Neural cell (in vitro differentiated cells): ENCODE data around the gene ITGB5. TPM values are rescaled to one million over a fixed set of nuclear protein-coding genes. Genes with fewer than 3 reads are reported as not detected.

Experiments
- H2AFZ ChIP-seq: fragments of 200-600, 300-800 bp; sonication (generic), shearing (Covaris generic); 2 replicates; pipeline ENCODE4 v1.6.0; 2014; ENCODE audit warnings: low read depth, mild to moderate bottlenecking, antibody characterized with exemption, low read length, moderate library complexity
- H3F3A ChIP-seq: fragments of 200-600 bp; shearing (Covaris generic); 2 replicates; pipeline ENCODE4 v1.6.1; 2016; ENCODE audit warnings: mild to moderate bottlenecking, moderate library complexity, mixed read lengths, antibody characterized with exemption, low read length; ENCODE audit not compliant: insufficient read depth, poor library complexity, severe bottlenecking
- H3K27ac ChIP-seq: fragments of 200-600, 300-800 bp; sonication (generic), shearing (Covaris generic); 2 replicates; pipeline ENCODE4 v1.5.1; 2014; ENCODE audit warnings: mild to moderate bottlenecking, low read length, moderate library complexity
- H3K27me3 ChIP-seq: fragments of 300-800, 200-600 bp; sonication (generic), shearing (Covaris generic); 2 replicates; pipeline ENCODE4 v1.6.0; 2014; ENCODE audit warnings: mild to moderate bottlenecking, low read depth, low read length, moderate library complexity; ENCODE audit not compliant: insufficient read depth
- H3K36me3 ChIP-seq: fragments of 300-800, 200-600 bp; sonication (generic), shearing (Covaris generic); 2 replicates; pipeline ENCODE4 v1.5.1; 2014; ENCODE audit warnings: mild to moderate bottlenecking, antibody characterized with exemption, low read length, moderate library complexity; ENCODE audit not compliant: insufficient read depth
- H3K4me2 ChIP-seq: fragments of 300-800, 200-600 bp; sonication (generic), shearing (Covaris generic); 2 replicates; pipeline ENCODE4 v1.6.0; 2014; ENCODE audit warnings: mild to moderate bottlenecking, low read length
- H3K4me3 ChIP-seq: fragments of 300-800, 200-600 bp; sonication (generic), shearing (Covaris generic); 2 replicates; pipeline ENCODE4 v1.5.1; 2014; ENCODE audit warnings: mild to moderate bottlenecking, low read length, moderate library complexity
- H3K79me2 ChIP-seq: fragments of 200-600 bp; shearing (Covaris generic); replicated peaks from 2 replicates; pipeline ENCODE4 v1.6.0; 2014; ENCODE audit warnings: mild to moderate bottlenecking, low read length, moderate library complexity; ENCODE audit not compliant: insufficient read depth
- H3K9ac ChIP-seq: fragments of 300-800, 200-600 bp; sonication (generic), shearing (Covaris generic); 2 replicates; pipeline ENCODE4 v1.6.1; 2016; ENCODE audit warnings: mild to moderate bottlenecking, low read length, mixed read lengths
- H3K9me2 ChIP-seq: fragments of 200-600 bp; shearing (Covaris generic); 2 replicates; pipeline ENCODE4 v1.6.1; 2016; ENCODE audit warnings: mild to moderate bottlenecking, low read length, mixed read lengths; ENCODE audit not compliant: insufficient read depth
- H3K9me3 ChIP-seq: fragments of 200-600, 300-800 bp; sonication (generic), shearing (Covaris generic); 2 replicates; pipeline ENCODE4 v1.6.1; 2016; ENCODE audit warnings: mild to moderate bottlenecking, mixed run types, low read length, moderate library complexity, mixed read lengths
- H4K20me1 ChIP-seq: fragments of 200-600 bp; shearing (Covaris generic); 2 replicates; pipeline ENCODE4 v1.6.1; 2016; ENCODE audit warnings: mild to moderate bottlenecking, mixed run types; ENCODE audit not compliant: insufficient read depth
- CTCF ChIP-seq: fragments of 450-650 bp; IDR thresholded peaks from 2 replicates; pipeline ENCODE4 v1.5.1; 2014; ENCODE audit warnings: antibody characterized with exemption, mild to moderate bottlenecking, moderate library complexity; ENCODE audit not compliant: poor library complexity, severe bottlenecking
- EP300 ChIP-seq: fragments of 450-650 bp; conservative IDR thresholded peaks from 2 replicates; pipeline ENCODE4 v1.6.1; 2014; ENCODE audit warnings: antibody characterized with exemption, mild to moderate bottlenecking, moderate library complexity; ENCODE audit not compliant: poor library complexity, severe bottlenecking
- EZH2 ChIP-seq: fragments of 200-600, 300-800 bp; shearing (Covaris generic), sonication (generic); IDR thresholded peaks from 2 replicates; pipeline ENCODE4 v1.6.1; 2014; ENCODE audit warnings: antibody characterized with exemption, low read length, borderline replicate concordance, mild to moderate bottlenecking; ENCODE audit not compliant: insufficient read depth, poor library complexity, severe bottlenecking
- MXI1 ChIP-seq: fragments of 450-650 bp; conservative IDR thresholded peaks from 2 replicates; pipeline ENCODE4 v1.6.1; 2014; ENCODE audit warnings: antibody characterized with exemption, mild to moderate bottlenecking; ENCODE audit not compliant: poor library complexity, severe bottlenecking
- POLR2AphosphoS5 ChIP-seq: IDR thresholded peaks from 2 replicates; pipeline ENCODE4 v1.6.1; 2012
- RAD21 ChIP-seq: fragments of 450-650 bp; conservative IDR thresholded peaks from 2 replicates; pipeline ENCODE4 v1.6.1; 2014; ENCODE audit warnings: antibody characterized with exemption, mild to moderate bottlenecking, moderate library complexity
- SMC3 ChIP-seq: fragments of 450-650 bp; conservative IDR thresholded peaks from 2 replicates; pipeline ENCODE4 v1.6.1; 2014; ENCODE audit warnings: antibody characterized with exemption, mild to moderate bottlenecking, moderate library complexity; ENCODE audit not compliant: poor library complexity
- TAF1 ChIP-seq: IDR thresholded peaks from 2 replicates; pipeline ENCODE4 v1.6.1; 2012; ENCODE audit warnings: low read depth
- polyA plus RNA-seq: library from polyadenylated mRNA; depleted of rRNA; stranded (reverse); fragments of >200 nt; gene quantifications from 2 replicates; pipeline ENCODE4 v1.2.3, GENCODE V29; 2014
- TF ChIP-seq, protein P1 (sequence below): IDR thresholded peaks from 2 replicates; pipeline ENCODE4 v1.6.1; 2012; ENCODE audit warnings: borderline replicate concordance

Gene ITGB5
- polyA plus RNA-seq, 1 donor from 2014 or later: 1.2 TPM

DNA sequence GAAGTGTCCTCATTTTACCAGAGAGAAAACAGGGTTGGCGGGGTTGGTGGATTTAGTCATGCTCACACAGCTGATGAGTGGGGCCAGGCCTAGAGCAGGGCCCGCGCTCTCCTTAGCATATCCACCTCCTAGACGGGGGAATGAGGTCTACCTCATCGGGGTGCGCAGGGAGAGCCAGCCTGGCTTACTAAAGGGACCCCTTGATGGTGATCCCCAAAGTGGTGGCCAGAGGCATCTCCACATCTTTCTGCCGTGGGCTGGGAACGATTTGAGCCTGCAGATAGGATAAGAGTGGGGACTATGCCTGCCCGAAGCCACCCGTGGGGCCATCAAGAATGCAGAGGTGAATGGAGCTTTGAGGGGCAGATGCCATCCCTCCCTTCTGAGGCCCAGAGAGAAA lies 87.5 kb downstream of the ITGB5 start:
- no peaks in the 10 kb centered on the region for H3K9me3 ChIP-seq
- no peak overlapping the region for H3K4me3 ChIP-seq
- H2AFZ ChIP-seq: no peak overlapping the region
- no peak overlapping the region for H3K9ac ChIP-seq
- no peak overlapping the region for H3K27ac ChIP-seq
- H4K20me1 ChIP-seq: no peaks in the 10 kb centered on the region
- H3K27me3 ChIP-seq: no peaks in the 10 kb centered on the region
- H3F3A ChIP-seq: no peaks in the 10 kb centered on the region
- H3K9me2 ChIP-seq: no peaks in the 10 kb centered on the region
- TF ChIP-seq POLR2AphosphoS5 (no peak), SMC3 (no peak), EZH2 (no peak)
- no peaks in the 10 kb centered on the region for H3K79me2 ChIP-seq
- no peaks in the 10 kb centered on the region for H3K36me3 ChIP-seq
- H3K4me2 ChIP-seq: no peak overlapping the region

GRCh38 chr3:124797426-124797945 lies 89.7 kb downstream of the ITGB5 start:
- no peaks in the 10 kb centered on the region for H4K20me1 ChIP-seq
- H3K79me2 ChIP-seq: no peaks in the 10 kb centered on the region
- no peak overlapping the region for H2AFZ ChIP-seq
- H3K4me3 ChIP-seq: no peak overlapping the region
- H3K27ac ChIP-seq: no peak overlapping the region
- no peaks in the 10 kb centered on the region for H3K36me3 ChIP-seq
- TF ChIP-seq EP300 (no peak), MXI1 (no peak), POLR2AphosphoS5 (no peak), EZH2 (no peak), TAF1 (no peak)
- TF ChIP-seq, protein P1, sequence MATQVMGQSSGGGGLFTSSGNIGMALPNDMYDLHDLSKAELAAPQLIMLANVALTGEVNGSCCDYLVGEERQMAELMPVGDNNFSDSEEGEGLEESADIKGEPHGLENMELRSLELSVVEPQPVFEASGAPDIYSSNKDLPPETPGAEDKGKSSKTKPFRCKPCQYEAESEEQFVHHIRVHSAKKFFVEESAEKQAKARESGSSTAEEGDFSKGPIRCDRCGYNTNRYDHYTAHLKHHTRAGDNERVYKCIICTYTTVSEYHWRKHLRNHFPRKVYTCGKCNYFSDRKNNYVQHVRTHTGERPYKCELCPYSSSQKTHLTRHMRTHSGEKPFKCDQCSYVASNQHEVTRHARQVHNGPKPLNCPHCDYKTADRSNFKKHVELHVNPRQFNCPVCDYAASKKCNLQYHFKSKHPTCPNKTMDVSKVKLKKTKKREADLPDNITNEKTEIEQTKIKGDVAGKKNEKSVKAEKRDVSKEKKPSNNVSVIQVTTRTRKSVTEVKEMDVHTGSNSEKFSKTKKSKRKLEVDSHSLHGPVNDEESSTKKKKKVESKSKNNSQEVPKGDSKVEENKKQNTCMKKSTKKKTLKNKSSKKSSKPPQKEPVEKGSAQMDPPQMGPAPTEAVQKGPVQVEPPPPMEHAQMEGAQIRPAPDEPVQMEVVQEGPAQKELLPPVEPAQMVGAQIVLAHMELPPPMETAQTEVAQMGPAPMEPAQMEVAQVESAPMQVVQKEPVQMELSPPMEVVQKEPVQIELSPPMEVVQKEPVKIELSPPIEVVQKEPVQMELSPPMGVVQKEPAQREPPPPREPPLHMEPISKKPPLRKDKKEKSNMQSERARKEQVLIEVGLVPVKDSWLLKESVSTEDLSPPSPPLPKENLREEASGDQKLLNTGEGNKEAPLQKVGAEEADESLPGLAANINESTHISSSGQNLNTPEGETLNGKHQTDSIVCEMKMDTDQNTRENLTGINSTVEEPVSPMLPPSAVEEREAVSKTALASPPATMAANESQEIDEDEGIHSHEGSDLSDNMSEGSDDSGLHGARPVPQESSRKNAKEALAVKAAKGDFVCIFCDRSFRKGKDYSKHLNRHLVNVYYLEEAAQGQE: no peak
- no peak overlapping the region for H3K4me2 ChIP-seq
- H3K9ac ChIP-seq: no peak overlapping the region
- no peaks in the 10 kb centered on the region for H3K9me3 ChIP-seq
- no peaks in the 10 kb centered on the region for H3K9me2 ChIP-seq
- no peaks in the 10 kb centered on the region for H3K27me3 ChIP-seq
- no peaks in the 10 kb centered on the region for H3F3A ChIP-seq

DNA sequence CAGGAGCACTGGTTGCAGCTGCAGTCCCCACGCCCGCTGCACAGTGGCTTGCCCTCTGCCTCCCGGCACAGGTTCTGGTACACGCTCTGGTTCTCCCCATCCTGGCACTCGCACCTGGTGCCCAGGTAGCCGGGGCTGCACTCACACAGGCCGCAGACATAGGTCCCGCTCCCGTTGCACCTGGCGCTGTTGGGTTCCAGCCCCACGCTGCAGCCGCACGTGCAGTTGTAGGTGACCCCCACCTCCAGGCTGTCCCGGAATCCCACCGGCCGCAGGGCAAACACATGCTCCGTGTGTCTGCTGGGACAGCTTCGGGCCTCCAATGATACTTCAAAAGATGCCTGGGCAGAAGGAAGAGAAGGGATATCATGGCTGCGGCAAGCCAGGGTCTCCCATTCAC lies 90.7 kb downstream of the ITGB5 start:
- Histone ChIP-seq H3K4me3 (no peak overlapping the region), H3K9ac (no peak overlapping the region), H3K79me2 (no peaks in the 10 kb centered on the region), H3K9me3 (no peaks in the 10 kb centered on the region), H2AFZ (no peak overlapping the region), H3F3A (no peaks in the 10 kb centered on the region), H3K36me3 (no peaks in the 10 kb centered on the region), H3K27me3 (no peaks in the 10 kb centered on the region), H3K27ac (no peak overlapping the region), H3K9me2 (no peaks in the 10 kb centered on the region), H3K4me2 (no peak overlapping the region), H4K20me1 (no peaks in the 10 kb centered on the region)
- TF ChIP-seq MXI1 (no peak), EZH2 (no peak), TAF1 (no peak), RAD21 (no peak), POLR2AphosphoS5 (no peak), EP300 (no peak), CTCF (no peak), SMC3 (no peak)
- TF ChIP-seq, protein P1: no peak
